Measurements from ENCODE around the gene STUM. TPM values are rescaled to one million over a fixed set of nuclear protein-coding genes. Genes with fewer than 3 reads are reported as not detected.

The STUM gene
- total RNA-seq, 1 experiment from 2014 or later, result 0.11 TPM

- Histone ChIP-seq H3K23me2 (ENCODE audit: insufficient read length, low read depth, low read length, poor library complexity, severe bottlenecking) (no peaks in the 10 kb centered on the region), H2BK12ac (ENCODE audit: insufficient read length, low read depth, low read length) (no peak overlapping the region), H3K4me1 (ENCODE audit: insufficient read depth, low read length) (no peaks in the 10 kb centered on the region), H4K20me1 (ENCODE audit: control insufficient read depth, insufficient read depth, insufficient read length) (no peaks in the 10 kb centered on the region), H3K9me3 (ENCODE audit: control insufficient read depth, low read depth, low read length) (no peaks in the 10 kb centered on the region), H3K27me3 (ENCODE audit: insufficient read depth, low read length) (no peaks in the 10 kb centered on the region), H3K9ac (ENCODE audit: extremely low read depth, insufficient read length, low read length) (no peak overlapping the region), H3K27ac (ENCODE audit: insufficient read length, low read depth, low read length) (no peak overlapping the region), H3K14ac (ENCODE audit: insufficient read depth, low read length) (no peak overlapping the region), H2AK5ac (ENCODE audit: insufficient read length, low read length) (no peak overlapping the region), H3T11ph (ENCODE audit: low read length) (no peak overlapping the region), H3K79me1 (ENCODE audit: insufficient read depth, low read depth, low read length, poor library complexity, severe bottlenecking) (no peaks in the 10 kb centered on the region), H3K79me2 (ENCODE audit: insufficient read depth, low read length) (no peaks in the 10 kb centered on the region), H2BK5ac (ENCODE audit: insufficient read length, low read length) (no peak overlapping the region), H2BK15ac (ENCODE audit: low read depth, low read length) (no peak overlapping the region), H3K18ac (ENCODE audit: insufficient read length, low read depth, low read length) (no peak overlapping the region), H3K56ac (ENCODE audit: insufficient read length, low read depth, low read length) (no peak overlapping the region), H2AFZ (ENCODE audit: low read length) (no peak overlapping the region), H4K5ac (ENCODE audit: insufficient read length, low read depth, low read length) (no peak overlapping the region), H4K8ac (replicated peaks; ENCODE audit: insufficient read length, low read depth, low read length) (no peak overlapping the region), H2BK20ac (ENCODE audit: low read depth, low read length, poor library complexity, severe bottlenecking) (no peak overlapping the region), H2BK120ac (ENCODE audit: low read depth, low read length, poor library complexity, severe bottlenecking) (no peak overlapping the region), H3K23ac (ENCODE audit: insufficient read length, low read depth, low read length) (no peak overlapping the region), H3K4ac (ENCODE audit: low read depth, low read length) (no peak overlapping the region), H4K91ac (ENCODE audit: insufficient read length, low read depth, low read length) (no peak overlapping the region), H3K4me2 (ENCODE audit: insufficient read depth, insufficient read length, low read length) (no peak overlapping the region)
- Mint-ChIP-seq H3K27ac (no peak overlapping the region), H3K4me1 (peaks cover 1 to 6% of the 10 kb centered on the region in 2 experiments; a peak in 3 of 4 replicates), H3K36me3 (ENCODE audit: insufficient read depth in 1 of 3, low read depth in 3 of 3) (no peaks in the 10 kb centered on the region), H3K4me3 (no peak overlapping the region), H3K27me3 (ENCODE audit: low read depth) (peaks cover 13% of the 10 kb centered on the region), H3K9me3 (no peaks in the 10 kb centered on the region)
- TF ChIP-seq CTCF (conservative IDR thresholded peaks at IDR 0.05), result no peak
- WGBS (ENCODE audit: extremely low coverage, insufficient read length, low lambda C conversion rate), result no CpG with 5 or more reads among the region's 6 CpGs
- DNase-seq, result no peak
Measured at GRCh38 chr1:226563666-226564065, 15.1 kb downstream of the STUM start.

Measured in H9 (cell line).